ENCODE data around the gene MEX3D. TPM values are rescaled to one million over a fixed set of nuclear protein-coding genes. Genes with fewer than 3 reads are reported as not detected.
A peak's percentile ranks its signal among the peaks of the same experiment; 100 is the strongest.

The MEX3D gene
- polyA plus RNA-seq, 1 donor from 2014 or later: 0.13 TPM

- Mint-ChIP-seq H3K9me3 (no peaks in the 10 kb centered on the region), H3K4me1 (peaks cover 13 to 30% (median 27%) of the 10 kb centered on the region in 3 donors), H3K27ac (peak within 1 kb of the TSS; percentile 96 to 99 (median 99)), H3K36me3 (no peaks in the 10 kb centered on the region), H3K4me3 (peak within 1 kb of the TSS; percentile 96 to 100 (median 99)), H3K27me3 (no peaks in the 10 kb centered on the region)
These were observed 37.4 kb upstream of the MEX3D start, which contains the start of gene UQCR11 for GRCh38 chr19:1605236-1606137. UQCR11 (minus strand) TSS chr19:1605462; CDS start chr19:1605409, 53 bp downstream.

DNA sequence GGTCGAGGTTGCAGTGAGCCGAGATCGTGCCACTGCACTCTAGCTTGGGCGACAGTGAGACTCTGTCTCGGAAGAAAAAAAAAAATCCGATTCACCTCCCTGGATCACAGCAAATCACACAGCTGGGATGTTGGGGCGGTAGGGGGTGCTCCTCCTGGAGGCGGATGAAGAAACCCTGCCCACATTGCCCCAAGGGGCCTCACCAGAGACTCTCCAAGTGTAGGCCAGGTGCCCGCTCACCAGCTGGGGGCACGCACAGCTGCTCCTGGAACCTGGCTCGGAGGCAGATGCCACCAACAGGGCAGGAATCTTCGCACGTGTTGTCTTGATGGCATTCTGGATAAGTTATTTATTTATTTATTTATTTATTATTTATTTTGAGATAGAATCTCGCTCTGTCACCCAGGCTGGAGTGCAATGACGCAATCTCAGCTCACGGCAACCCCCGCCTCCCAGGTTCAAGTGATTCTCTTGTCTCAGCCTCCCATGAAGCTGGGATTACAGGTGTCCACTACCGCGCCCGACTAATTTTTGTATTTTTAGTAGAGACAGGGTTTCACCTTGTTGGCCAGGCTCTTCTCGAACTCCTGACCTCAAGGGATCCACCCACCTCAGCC lies 34.1 kb upstream of the MEX3D start:
- H3K36me3 Mint-ChIP-seq: peaks cover 3% of the 10 kb centered on the region
- H3K27me3 Mint-ChIP-seq: no peaks in the 10 kb centered on the region
- H3K27ac Mint-ChIP-seq: peak overlapping the region in 1 of 3 donors; percentile 83
- H3K4me3 Mint-ChIP-seq: peak overlapping the region in 2 of 4 donors; percentile 77 to 88
- peaks cover 13 to 21% (median 14%) of the 10 kb centered on the region in 3 donors for H3K4me1 Mint-ChIP-seq
- H3K9me3 Mint-ChIP-seq: no peaks in the 10 kb centered on the region

GRCh38 chr19:1601613-1602064 lies 33.5 kb upstream of the MEX3D start:
- Mint-ChIP-seq H3K9me3 (no peaks in the 10 kb centered on the region), H3K27ac (peak overlapping the region in 1 of 3 donors; percentile 83), H3K27me3 (no peaks in the 10 kb centered on the region), H3K4me3 (peak overlapping the region in 2 of 4 donors; percentile 41 to 77), H3K4me1 (peaks cover 13 to 20% (median 18%) of the 10 kb centered on the region in 3 donors), H3K36me3 (peaks cover 3% of the 10 kb centered on the region)

DNA sequence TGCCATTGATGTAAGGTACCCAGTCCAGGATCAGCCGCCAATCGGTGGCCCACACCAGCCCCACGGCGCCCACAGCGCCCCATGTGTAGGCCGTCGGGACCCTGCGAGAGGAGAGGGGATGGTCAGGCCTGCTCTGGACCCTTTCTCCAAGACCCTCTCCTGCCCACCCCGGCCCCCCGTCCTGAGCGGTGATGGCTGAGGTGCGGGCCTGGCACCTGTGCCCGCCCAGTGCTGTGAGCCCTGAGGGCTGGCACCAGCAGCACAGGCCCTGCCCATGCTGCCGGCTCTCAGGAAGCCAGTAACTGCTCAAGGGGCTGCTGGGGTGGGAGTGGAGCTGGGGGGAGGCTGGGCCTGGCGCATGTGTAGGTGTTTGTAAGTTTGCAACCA lies 31.3 kb upstream of the MEX3D start:
- Mint-ChIP-seq H3K27ac (no peak overlapping the region), H3K36me3 (peaks cover 3% of the 10 kb centered on the region), H3K9me3 (no peaks in the 10 kb centered on the region), H3K27me3 (no peaks in the 10 kb centered on the region), H3K4me3 (no peak overlapping the region), H3K4me1 (peaks cover 4 to 14% (median 13%) of the 10 kb centered on the region in 3 donors)

GRCh38 chr19:1598777-1599459 lies 30.8 kb upstream of the MEX3D start:
- peaks cover 3% of the 10 kb centered on the region for H3K36me3 Mint-ChIP-seq
- peaks cover 4 to 13% (median 10%) of the 10 kb centered on the region in 3 donors for H3K4me1 Mint-ChIP-seq
- peak overlapping the region in 1 of 3 donors; percentile 28 for H3K27ac Mint-ChIP-seq
- H3K9me3 Mint-ChIP-seq: no peaks in the 10 kb centered on the region
- no peak overlapping the region for H3K4me3 Mint-ChIP-seq
- H3K27me3 Mint-ChIP-seq: no peaks in the 10 kb centered on the region

- Mint-ChIP-seq H3K36me3 (peaks cover 3% of the 10 kb centered on the region), H3K27ac (peak overlapping the region in 1 of 3 donors; percentile 89), H3K4me1 (peaks cover 13 to 20% (median 17%) of the 10 kb centered on the region in 3 donors), H3K9me3 (no peaks in the 10 kb centered on the region), H3K4me3 (peak overlapping the region; percentile 83 to 94 (median 88)), H3K27me3 (no peaks in the 10 kb centered on the region)
These were observed 25.3 kb upstream of the MEX3D start for GRCh38 chr19:1593501-1593772.

GRCh38 chr19:1592755-1593500 lies 24.8 kb upstream of the MEX3D start, which contains the start of gene MBD3:
MBD3 (minus strand) TSS chr19:1592865; CDS start chr19:1592631, 234 bp downstream.
- H3K36me3 Mint-ChIP-seq: peaks cover 3% of the 10 kb centered on the region
- peaks cover 13 to 20% (median 17%) of the 10 kb centered on the region in 3 donors for H3K4me1 Mint-ChIP-seq
- H3K27me3 Mint-ChIP-seq: no peaks in the 10 kb centered on the region
- peak within 1 kb of the TSS; percentile 83 to 94 (median 90) for H3K4me3 Mint-ChIP-seq
- no peaks in the 10 kb centered on the region for H3K9me3 Mint-ChIP-seq
- peak within 1 kb of the TSS; percentile 62 to 94 (median 89) for H3K27ac Mint-ChIP-seq

DNA sequence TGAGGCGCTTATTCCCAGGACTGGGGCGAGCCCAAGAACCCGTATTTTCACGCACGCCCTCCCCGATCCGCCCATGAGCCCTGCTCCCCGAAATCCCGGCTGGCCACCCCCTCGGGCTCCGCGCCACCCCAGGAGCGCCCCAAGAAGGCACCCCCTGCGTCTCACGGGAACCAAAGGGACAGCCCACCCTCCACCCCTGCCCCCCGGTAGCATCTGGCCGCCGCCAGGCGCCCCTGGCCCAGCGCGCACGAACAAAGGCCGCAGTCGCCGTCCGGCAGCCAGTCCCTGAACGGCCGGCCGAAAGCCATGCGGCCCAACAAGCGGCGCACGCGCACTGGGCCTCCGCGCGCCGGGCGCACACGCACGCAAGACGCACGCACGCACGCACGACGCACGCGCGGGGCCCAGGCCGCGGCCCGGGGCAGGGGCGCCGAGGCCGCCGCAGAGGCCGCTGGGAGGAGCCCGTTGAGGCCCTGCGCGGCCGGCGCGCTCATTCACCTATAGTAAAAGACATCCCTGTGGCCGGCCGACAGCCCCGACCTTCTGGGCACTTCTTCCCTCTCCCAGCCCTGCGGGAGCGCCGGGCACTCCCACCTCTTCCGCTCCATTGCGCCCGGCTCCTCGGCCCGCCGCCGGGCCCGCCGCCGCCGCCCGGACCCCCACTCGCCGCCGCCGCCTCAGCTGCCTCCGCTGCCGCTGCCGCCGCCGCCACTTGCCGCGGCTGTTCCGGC lies 24.1 kb upstream of the MEX3D start:
- H3K27me3 Mint-ChIP-seq: no peaks in the 10 kb centered on the region
- peak overlapping the region; percentile 83 to 94 (median 88) for H3K4me3 Mint-ChIP-seq
- no peaks in the 10 kb centered on the region for H3K9me3 Mint-ChIP-seq
- peaks cover 12 to 23% (median 13%) of the 10 kb centered on the region in 3 donors for H3K4me1 Mint-ChIP-seq
- H3K36me3 Mint-ChIP-seq: peaks cover under 1% of the 10 kb centered on the region
- H3K27ac Mint-ChIP-seq: peak overlapping the region; percentile 62 to 89 (median 87)

DNA sequence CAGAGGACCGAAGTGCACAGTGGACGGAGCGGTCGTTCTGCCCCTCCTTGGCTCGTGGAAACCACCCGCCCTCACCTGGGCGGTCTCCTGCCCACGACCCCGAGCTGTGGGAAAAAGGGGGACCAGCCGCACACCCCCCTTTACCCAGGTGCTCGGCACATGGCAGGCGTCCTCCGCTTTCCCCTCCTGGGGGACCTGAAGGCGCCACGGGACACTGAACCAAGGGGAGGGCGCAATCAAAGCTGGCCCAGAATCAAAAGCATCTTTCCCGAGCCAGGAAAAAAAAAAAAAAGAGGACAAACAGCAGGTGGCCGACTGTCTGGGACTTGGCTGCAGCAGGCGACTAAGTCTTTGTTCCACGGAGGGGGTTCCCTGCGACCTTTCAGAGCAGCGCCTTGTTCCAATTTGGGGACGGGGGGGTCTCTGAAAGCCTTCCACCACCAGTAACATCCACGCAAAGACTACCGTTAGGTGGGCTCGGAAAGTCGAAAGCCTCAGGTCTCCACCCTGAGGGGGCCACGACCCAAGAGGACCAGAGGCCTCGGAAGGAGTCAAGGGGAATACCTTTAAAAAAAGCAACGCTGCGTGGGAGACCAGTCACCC lies 23.4 kb upstream of the MEX3D start:
- H3K4me1 Mint-ChIP-seq: peaks cover 12 to 19% (median 13%) of the 10 kb centered on the region in 3 donors
- peak overlapping the region; percentile 83 to 94 (median 88) for H3K4me3 Mint-ChIP-seq
- H3K9me3 Mint-ChIP-seq: no peaks in the 10 kb centered on the region
- no peaks in the 10 kb centered on the region for H3K27me3 Mint-ChIP-seq
- H3K27ac Mint-ChIP-seq: peak overlapping the region; percentile 62 to 89 (median 87)
- no peaks in the 10 kb centered on the region for H3K36me3 Mint-ChIP-seq

DNA sequence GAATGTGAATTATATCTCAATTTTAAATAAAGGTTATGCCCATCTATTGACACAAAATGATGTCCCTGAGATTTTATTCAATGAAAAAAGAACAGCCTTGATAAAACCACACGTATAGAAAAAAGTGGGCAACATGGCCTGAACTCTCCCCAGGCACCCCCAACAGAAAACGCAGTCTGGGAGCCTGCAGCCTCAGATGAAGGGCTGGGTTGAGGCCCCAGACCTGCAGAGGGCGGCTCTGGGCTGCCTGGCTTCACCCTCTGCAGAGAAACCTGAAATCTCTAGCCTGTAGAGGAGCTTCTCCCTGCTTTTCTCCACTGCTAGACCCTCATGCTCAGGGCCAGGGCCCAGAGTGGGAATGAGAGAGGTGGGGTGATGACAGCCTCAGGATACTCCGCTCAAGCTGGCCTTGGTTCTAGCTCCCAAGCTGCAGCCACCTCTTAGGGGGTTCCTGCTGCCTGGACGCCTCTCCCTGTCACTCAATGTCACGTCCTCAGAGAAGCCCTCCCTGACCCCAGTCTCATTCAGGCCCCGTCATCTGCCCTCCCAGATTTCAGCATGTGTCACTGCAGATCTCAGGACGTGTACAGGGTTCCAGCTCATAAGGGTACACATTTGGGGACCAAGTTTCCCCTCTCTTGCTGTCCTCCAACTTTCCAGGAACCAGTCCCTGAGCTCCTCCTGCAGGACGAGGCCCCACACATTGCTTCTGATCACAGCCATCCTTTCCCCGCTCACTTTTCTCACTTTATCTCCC lies 22.7 kb upstream of the MEX3D start:
- Mint-ChIP-seq H3K4me1 (peaks cover 12 to 19% (median 13%) of the 10 kb centered on the region in 3 donors), H3K9me3 (no peaks in the 10 kb centered on the region), H3K27ac (peak overlapping the region; percentile 31 to 89 (median 87)), H3K27me3 (no peaks in the 10 kb centered on the region), H3K36me3 (no peaks in the 10 kb centered on the region), H3K4me3 (peak overlapping the region; percentile 83 to 94 (median 88))

DNA sequence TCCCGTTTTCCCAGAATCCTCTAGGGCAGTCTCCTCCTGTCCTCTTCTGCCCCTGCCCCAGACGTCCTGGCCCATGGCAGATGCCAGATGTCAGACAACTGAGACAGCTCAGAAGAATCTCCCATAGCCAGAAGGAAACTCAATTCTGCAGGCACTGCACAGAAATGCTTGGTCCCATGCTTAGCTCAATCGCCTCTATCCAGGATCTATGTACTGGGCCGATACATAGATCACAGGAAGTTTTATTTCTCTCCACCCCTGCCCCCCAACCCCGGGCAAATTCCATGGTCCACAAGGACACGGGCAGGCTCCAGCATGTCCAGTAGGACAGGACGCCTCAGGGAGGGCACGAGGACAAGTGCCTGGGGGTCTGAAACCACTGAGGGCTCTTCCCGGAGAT lies 19.7 kb upstream of the MEX3D start:
- peak overlapping the region in 1 of 4 donors; percentile 63 for H3K4me3 Mint-ChIP-seq
- no peaks in the 10 kb centered on the region for H3K36me3 Mint-ChIP-seq
- no peaks in the 10 kb centered on the region for H3K9me3 Mint-ChIP-seq
- H3K27ac Mint-ChIP-seq: peak overlapping the region in 2 of 3 donors; percentile 35 to 66
- no peaks in the 10 kb centered on the region for H3K27me3 Mint-ChIP-seq
- peaks cover 12 to 14% (median 13%) of the 10 kb centered on the region in 3 donors for H3K4me1 Mint-ChIP-seq

DNA sequence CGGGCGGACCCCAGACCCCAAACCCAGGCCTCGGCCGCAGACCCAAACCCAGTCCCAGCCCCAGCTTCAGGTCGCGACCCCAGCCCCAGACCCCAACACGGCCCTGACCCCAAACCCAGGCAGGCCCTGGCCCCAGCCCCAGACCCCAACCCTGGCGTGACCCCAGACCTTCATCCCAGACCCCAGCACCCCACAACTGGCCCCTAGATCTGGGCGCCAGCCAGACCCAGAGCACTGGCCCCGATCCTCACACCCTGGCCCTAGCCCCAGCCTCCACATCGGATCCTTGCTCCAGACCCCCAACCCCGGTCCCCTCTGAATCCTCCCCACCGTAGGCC lies 17.1 kb upstream of the MEX3D start:
- H3K27me3 Mint-ChIP-seq: no peaks in the 10 kb centered on the region
- H3K9me3 Mint-ChIP-seq: no peaks in the 10 kb centered on the region
- H3K27ac Mint-ChIP-seq: no peak overlapping the region
- H3K36me3 Mint-ChIP-seq: peaks cover 1% of the 10 kb centered on the region
- H3K4me1 Mint-ChIP-seq: peaks cover 1 to 5% (median 3%) of the 10 kb centered on the region in 3 donors
- no peak overlapping the region for H3K4me3 Mint-ChIP-seq
